Gastrocnemius medialis (tissue), 4 donors: Measurements from ENCODE around the gene SPDYC. TPM values are rescaled to one million over a fixed set of nuclear protein-coding genes. Genes with fewer than 3 reads are reported as not detected.
"Not testable (repeated sequence)": the region's sequence is repeated elsewhere in the genome, so short reads cannot be mapped to it uniquely, and the experiment has no call there.

Experiments
- ATAC-seq, 2 donors: fragments of 150-250 bp; one replicate each; pipeline ENCODE4 v1.9.1; 2016
- DNase-seq, 2 donors: peaks; one replicate each; pipeline ENCODE4 v3.0.0-alpha.2; 2019
- H3K27ac ChIP-seq, 4 donors: fragments of 200-600 bp; sonication (generic); 1 replicate in 1 of 4; 2 replicates in 3 of 4; pipeline ENCODE4 v1.5.1; 2016 to 2018; ENCODE audit warnings: mild to moderate bottlenecking in 2 of 4, moderate library complexity in 1 of 4
- H3K27me3 ChIP-seq, 3 donors: fragments of 200-600 bp; sonication (generic) in 2 of 3; 1 replicate in 1 of 3; 2 replicates in 2 of 3; pipeline versions ENCODE4 v1.5.1 to v1.6.0; 2016 to 2019; ENCODE audit warnings: mild to moderate bottlenecking in 1 of 3, moderate library complexity in 1 of 3
- H3K36me3 ChIP-seq, 2 donors: fragments of 200-600 bp; sonication (generic) in 1 of 2; one replicate each; pipeline ENCODE4 v1.5.1; 2017 to 2018
- H3K4me1 ChIP-seq, 2 donors: fragments of 200-600 bp; sonication (generic) in 1 of 2; one replicate each; pipeline ENCODE4 v1.5.1; 2016 to 2017; ENCODE audit warnings: mild to moderate bottlenecking in 2 of 2
- H3K4me3 ChIP-seq, 4 donors: fragments of 200-600 bp; sonication (generic) in 3 of 4; 1 replicate in 1 of 4; 2 replicates in 3 of 4; pipeline ENCODE4 v1.5.1; 2016 to 2019; ENCODE audit warnings: mild to moderate bottlenecking in 2 of 4
- H3K9me3 ChIP-seq, 3 donors: fragments of 200-600 bp; sonication (generic) in 2 of 3; 1 replicate in 1 of 3; 2 replicates in 2 of 3; pipeline ENCODE4 v1.5.1; 2016 to 2019
- POLR2A ChIP-seq, 2 donors: fragments of 450-650 bp; IDR thresholded peaks; one replicate each; pipeline ENCODE4 v1.6.1; 2017; ENCODE audit warnings: antibody characterized with exemption in 2 of 2, mild to moderate bottlenecking in 2 of 2, moderate library complexity in 2 of 2
- in situ Hi-C, 4 donors: fragments of 200-750 bp; cut with MboI; loops; one replicate each; pipeline versions ENCODE4 v1.15.0 to v1.8.0; 2017; ENCODE audit warnings: low sequenced_read_pairs in 4 of 4
- intact Hi-C: fragments of 100-400 bp; cut with DNase I; formaldehyde crosslinking; loops from one replicate; pipeline ENCODE4 v1.15.1; 2023; ENCODE audit warnings: low total_unique reads
- total RNA-seq, 4 donors: library from RNA; depleted of rRNA; stranded (reverse); fragments of >200 nt; gene quantifications; one replicate each; pipeline versions ENCODE4 v1.1.0 to v1.2.3, GENCODE V29; 2016
- TF ChIP-seq, protein P1 (sequence below), 5 experiments: fragments of 450-650 bp in 3 of 5; fragments of 200-600 bp in 2 of 5; sonication (generic) in 2 of 5; IDR thresholded peaks in 4 of 5; conservative IDR thresholded peaks in 1 of 5; 1 replicate in 4 of 5; 2 replicates in 1 of 5; pipeline ENCODE4 v1.5.1; 2016 to 2019; ENCODE audit warnings: antibody characterized with exemption in 5 of 5, mild to moderate bottlenecking in 3 of 5, moderate library complexity in 3 of 5

Gene SPDYC
- total RNA-seq, 4 donors from 2014 or later, result not detected

DNA sequence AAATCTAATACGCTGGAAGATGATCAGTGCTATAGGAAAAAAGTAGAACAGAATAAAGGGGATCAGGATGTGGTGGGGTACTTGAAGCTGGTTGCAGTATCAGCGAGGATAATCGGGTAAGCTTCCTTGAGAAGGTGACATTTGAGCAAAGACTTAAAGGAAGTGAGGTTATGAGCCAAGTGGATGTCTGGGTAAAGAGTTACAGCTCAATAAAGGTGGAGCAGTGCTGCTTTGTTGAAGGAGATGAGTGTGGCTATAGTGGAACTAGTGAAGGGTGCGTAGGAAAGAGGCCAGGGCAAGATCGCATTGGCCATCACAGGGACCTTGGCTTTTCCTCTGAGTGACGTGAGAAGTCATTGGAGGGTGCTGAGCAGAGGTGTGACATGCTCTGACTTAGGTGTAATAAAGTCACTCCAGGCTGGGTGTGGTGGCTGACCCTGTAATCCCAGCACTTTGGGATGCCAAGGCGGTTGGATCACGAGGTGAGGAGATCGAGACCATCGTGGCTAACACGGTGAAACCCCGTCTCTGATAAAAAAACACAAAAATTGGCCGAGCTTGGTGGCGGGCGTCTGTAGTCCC, 33.4 kb upstream of the SPDYC start:
- Histone ChIP-seq H3K27me3 (no peaks in the 10 kb centered on the region), H3K36me3 (peaks cover 0 to 13% of the 10 kb centered on the region in 2 donors), H3K4me1 (peaks cover 27 to 29% of the 10 kb centered on the region in 2 donors), H3K9me3 (no peaks in the 10 kb centered on the region), H3K27ac (peak overlapping the region; percentile 87 to 99 (median 98)), H3K4me3 (no peak overlapping the region)
- ATAC-seq (no peak), DNase-seq (peak in 1 of 2 donors; percentile 10)
- in situ Hi-C loops, result no loop called here
- intact Hi-C loops, result loop anchor here (5.0 kb wide), 1 partner anchor 781 kb away; the partner anchor contains the start of genes C11orf68 and DRAP1
- TF ChIP-seq, protein P1, sequence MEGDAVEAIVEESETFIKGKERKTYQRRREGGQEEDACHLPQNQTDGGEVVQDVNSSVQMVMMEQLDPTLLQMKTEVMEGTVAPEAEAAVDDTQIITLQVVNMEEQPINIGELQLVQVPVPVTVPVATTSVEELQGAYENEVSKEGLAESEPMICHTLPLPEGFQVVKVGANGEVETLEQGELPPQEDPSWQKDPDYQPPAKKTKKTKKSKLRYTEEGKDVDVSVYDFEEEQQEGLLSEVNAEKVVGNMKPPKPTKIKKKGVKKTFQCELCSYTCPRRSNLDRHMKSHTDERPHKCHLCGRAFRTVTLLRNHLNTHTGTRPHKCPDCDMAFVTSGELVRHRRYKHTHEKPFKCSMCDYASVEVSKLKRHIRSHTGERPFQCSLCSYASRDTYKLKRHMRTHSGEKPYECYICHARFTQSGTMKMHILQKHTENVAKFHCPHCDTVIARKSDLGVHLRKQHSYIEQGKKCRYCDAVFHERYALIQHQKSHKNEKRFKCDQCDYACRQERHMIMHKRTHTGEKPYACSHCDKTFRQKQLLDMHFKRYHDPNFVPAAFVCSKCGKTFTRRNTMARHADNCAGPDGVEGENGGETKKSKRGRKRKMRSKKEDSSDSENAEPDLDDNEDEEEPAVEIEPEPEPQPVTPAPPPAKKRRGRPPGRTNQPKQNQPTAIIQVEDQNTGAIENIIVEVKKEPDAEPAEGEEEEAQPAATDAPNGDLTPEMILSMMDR (IDR thresholded peaks at IDR 0.05 in 4 of 5, conservative IDR thresholded peaks at IDR 0.05 in 1 of 5), result no peak
- TF ChIP-seq POLR2A (IDR thresholded peaks at IDR 0.05), result no peak

DNA sequence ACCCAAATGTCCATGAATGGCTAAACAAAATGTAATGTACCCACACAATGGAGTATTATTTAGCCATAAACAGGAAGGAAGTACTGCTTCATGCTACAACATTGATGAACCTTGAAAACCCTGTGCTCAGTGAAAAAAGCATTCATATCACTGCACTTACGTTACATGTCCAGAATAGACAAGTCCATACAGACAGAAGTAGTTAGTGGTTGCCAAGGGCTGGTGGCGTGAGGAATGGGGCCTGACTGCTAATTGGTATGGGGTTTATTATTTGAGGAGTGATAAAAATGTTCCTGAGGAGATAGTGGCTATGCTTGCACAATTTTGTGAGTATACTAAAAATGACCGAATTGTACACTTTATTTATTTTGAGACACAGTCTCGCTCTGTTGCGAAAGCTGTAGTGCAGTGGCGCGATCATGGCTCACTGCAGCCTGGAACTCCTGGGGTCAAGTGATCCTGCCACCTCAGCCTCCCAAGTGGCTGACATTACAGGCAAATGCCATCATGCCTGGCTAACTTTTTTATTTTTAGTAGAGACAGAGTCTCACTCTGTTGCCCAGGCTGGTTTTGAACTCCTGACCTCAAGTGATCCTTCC, 28.0 kb upstream of the SPDYC start:
- Histone ChIP-seq H3K4me1 (no peaks in the 10 kb centered on the region), H3K9me3 (no peaks in the 10 kb centered on the region), H3K36me3 (no peaks in the 10 kb centered on the region), H3K4me3 (no peak overlapping the region), H3K27ac (peak overlapping the region; percentile 41 to 77 (median 50)), H3K27me3 (no peaks in the 10 kb centered on the region)
- DNase-seq (peak in 1 of 2 donors; percentile 64), ATAC-seq (peak; percentile 79 to 83)
- in situ Hi-C loops (no loop called here), intact Hi-C loops (loop anchor here (5.0 kb wide), 1 partner anchor 40 kb away; the partner anchor contains the start of gene CAPN1)
- TF ChIP-seq, protein P1 (IDR thresholded peaks at IDR 0.05 in 4 of 5, conservative IDR thresholded peaks at IDR 0.05 in 1 of 5), result no peak
- TF ChIP-seq POLR2A (IDR thresholded peaks at IDR 0.05), result no peak

DNA sequence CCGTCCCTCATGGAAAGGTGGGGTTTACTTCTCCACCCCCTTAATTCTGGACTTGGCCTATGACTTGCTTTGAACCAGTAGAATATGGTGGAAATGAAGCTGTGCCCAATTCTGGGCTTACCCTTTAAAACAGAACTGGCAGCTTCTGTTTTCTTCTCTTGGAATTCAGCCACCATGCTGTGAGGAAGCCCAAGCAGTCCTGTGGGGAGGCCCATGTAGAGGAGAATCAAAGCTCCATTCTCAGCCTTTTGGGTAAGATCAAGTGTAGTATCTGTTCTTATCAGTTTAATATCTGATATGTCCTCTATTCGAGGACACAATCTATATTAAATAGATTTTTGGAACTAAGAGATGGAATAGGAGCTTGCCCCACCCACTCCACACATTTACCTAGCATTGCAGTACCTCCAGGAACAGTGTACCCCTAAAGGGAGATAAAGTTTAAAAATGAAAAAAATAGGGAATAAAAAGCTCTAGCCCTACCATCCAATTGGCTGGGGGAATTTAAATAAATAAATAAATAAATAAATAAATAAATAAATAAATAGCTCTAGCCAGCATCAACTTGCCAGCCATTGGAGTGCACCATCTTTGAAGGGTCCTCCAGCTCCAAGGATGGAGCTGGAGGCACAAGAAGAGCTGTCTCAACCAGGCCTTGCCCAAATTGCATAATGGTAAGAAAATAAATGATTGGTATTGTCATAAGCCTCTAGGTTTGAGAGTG, 22.5 kb upstream of the SPDYC start:
- H3K9me3 ChIP-seq, result no peaks in the 10 kb centered on the region
- H3K27ac ChIP-seq, result no peak overlapping the region
- no peak for TF ChIP-seq POLR2A (IDR thresholded peaks at IDR 0.05)
- TF ChIP-seq, protein P1 (IDR thresholded peaks at IDR 0.05 in 4 of 5, conservative IDR thresholded peaks at IDR 0.05 in 1 of 5), result no peak
- no peaks in the 10 kb centered on the region for H3K36me3 ChIP-seq
- H3K4me1 ChIP-seq, result peaks cover 13 to 21% of the 10 kb centered on the region in 2 donors
- no peak overlapping the region for H3K4me3 ChIP-seq
- ATAC-seq, result no peak
- in situ Hi-C loops (no loop called here), intact Hi-C loops (no loop called here)
- peak in 1 of 2 donors; percentile 0 for DNase-seq
- H3K27me3 ChIP-seq, result no peaks in the 10 kb centered on the region

DNA sequence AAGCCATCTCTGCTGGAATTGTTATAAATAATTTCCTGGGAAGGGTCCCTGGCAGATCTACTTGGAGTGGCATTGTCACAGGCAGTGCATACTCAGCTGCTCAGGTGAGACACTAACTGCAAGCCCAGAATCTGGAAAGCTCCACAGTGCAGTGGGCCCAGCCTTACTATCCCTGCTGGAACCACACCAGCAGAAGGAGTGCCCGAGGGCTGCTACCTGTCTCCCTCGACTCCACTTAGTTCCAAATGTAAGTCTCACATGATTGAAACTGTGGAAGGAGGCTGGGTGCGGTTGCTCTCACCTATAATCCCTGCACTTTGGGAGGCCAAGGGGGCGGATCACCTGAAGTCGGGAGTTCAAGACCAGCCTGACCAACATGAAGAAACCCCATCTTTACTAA, 21.4 kb upstream of the SPDYC start:
- no peak overlapping the region for H3K4me3 ChIP-seq
- no peak for TF ChIP-seq POLR2A (IDR thresholded peaks at IDR 0.05)
- TF ChIP-seq, protein P1 (IDR thresholded peaks at IDR 0.05 in 4 of 5, conservative IDR thresholded peaks at IDR 0.05 in 1 of 5), result no peak
- H3K27me3 ChIP-seq, result no peaks in the 10 kb centered on the region
- peaks cover 13 to 21% of the 10 kb centered on the region in 2 donors for H3K4me1 ChIP-seq
- no peaks in the 10 kb centered on the region for H3K36me3 ChIP-seq
- H3K27ac ChIP-seq, result peak overlapping the region in 1 of 4 donors; percentile 19
- in situ Hi-C loops, result no loop called here
- no peaks in the 10 kb centered on the region for H3K9me3 ChIP-seq
- intact Hi-C loops, result no loop called here
- DNase-seq, result peak in 1 of 2 donors; percentile 9
- no peak for ATAC-seq

DNA sequence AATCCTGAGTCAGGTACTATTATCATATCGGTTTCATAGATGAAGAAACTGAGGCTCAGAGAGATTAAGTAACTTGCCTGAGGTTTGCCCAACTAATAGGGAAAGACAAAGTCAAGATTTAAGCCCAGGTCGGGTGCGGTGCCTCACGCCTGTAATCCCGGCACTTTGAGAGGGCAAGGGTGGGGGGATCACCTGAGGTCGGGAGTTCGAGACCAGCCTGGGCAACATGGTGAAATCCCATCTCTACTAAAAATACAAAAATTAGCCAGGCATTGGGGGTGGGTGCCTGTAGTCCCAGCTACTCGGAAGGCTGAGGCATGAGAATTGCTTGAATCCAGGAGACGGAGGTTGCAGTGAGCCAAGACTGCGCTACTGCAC, 19.9 kb upstream of the SPDYC start:
- H3K36me3 ChIP-seq, DNase-seq, H3K27me3 ChIP-seq, ATAC-seq, in situ Hi-C loops, H3K4me3 ChIP-seq, H3K9me3 ChIP-seq: not testable (repeated sequence)
- intact Hi-C loops, result loop anchor here (1.0 kb wide), 1 partner anchor 15 kb away; no protein-coding TSS in a partner anchor
- Histone ChIP-seq H3K27ac (peak overlapping the region; percentile 86 to 91 (median 88)), H3K4me1 (peaks cover 13 to 21% of the 10 kb centered on the region in 2 donors)
